Large intestine (tissue), 3 donors: ENCODE results near the gene HIVEP1. TPM values are rescaled to one million over a fixed set of nuclear protein-coding genes. Genes with fewer than 3 reads are reported as not detected.
A peak's percentile ranks its signal among the peaks of the same experiment; 100 is the strongest.

Experiments
- DNase-seq, 2 donors: peaks; one replicate each; pipeline versions ENCODE4 v3.0.0 to v3.0.0-alpha.2; 2013
- H3K27ac ChIP-seq: one replicate; pipeline ENCODE4 v1.5.1; 2013; ENCODE audit warnings: low read length
- H3K27me3 ChIP-seq: 2 replicates; pipeline ENCODE4 v1.6.1; 2013; ENCODE audit warnings: low read length; ENCODE audit not compliant: control insufficient read depth, insufficient read depth
- H3K36me3 ChIP-seq: 2 replicates; pipeline ENCODE4 v1.6.1; 2013; ENCODE audit warnings: low read length; ENCODE audit not compliant: control insufficient read depth, insufficient read depth
- H3K4me1 ChIP-seq: one replicate; pipeline ENCODE4 v1.6.1; 2013; ENCODE audit warnings: low read length; ENCODE audit not compliant: control insufficient read depth, insufficient read depth
- H3K4me3 ChIP-seq: one replicate; pipeline ENCODE4 v1.5.1; 2013; ENCODE audit warnings: low read length
- H3K9me3 ChIP-seq: one replicate; pipeline ENCODE4 v1.6.1; 2013; ENCODE audit warnings: mild to moderate bottlenecking, low read depth, low read length, moderate library complexity; ENCODE audit not compliant: control insufficient read depth
- WGBS: methylation state at CpG from one replicate; pipeline ENCODE4 v1.1.5; 2013; ENCODE audit warnings: low lambda C conversion rate; ENCODE audit not compliant: insufficient coverage; 5-methylcytosine and 5-hydroxymethylcytosine counted together
- polyA plus RNA-seq: library from polyadenylated mRNA; unstranded; fragments of 120-200 nt; gene quantifications from one replicate; pipeline ENCODE4 v1.2.1, GENCODE V29; 2013

HIVEP1 gene
- polyA plus RNA-seq, 1 donor: 24.2 TPM

DNA sequence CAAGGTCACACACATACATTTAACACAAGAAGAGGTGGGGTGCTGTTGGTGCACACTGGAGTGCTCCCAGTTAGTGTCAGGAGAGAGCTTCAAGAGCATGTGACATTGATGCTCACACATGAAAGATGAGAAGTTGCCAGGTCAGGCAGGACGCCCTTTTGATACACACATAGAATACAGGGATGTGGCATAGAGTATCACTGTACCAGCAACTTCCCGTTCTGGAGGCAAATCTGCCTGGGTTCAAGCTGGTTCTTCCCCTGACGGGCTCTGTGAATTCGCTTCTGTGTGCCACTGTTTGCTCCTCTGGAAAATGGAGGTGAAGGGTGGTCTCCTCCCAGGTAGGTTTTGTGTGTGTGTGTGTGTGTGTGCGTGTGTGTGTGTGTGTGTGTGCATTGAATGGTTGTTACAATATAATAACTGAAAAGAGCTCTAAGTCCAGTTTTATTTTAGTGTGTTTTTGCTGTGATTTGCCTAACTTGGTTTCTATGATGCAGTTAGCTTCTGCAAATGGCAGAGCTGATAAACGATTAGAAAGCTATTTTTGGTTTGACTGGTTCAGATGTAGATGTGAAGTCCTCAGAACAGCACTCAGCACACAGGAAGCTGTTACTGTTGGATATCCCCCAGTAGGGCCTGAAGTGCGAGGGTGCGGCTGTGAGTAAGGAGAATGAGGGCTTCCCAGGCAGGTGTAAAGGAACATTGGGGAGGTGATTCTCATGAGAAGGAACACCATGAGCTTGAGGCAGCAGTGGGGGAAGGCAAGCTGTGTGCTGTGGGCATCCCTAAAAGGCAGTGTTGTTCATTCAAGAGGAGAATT lies 53.4 kb downstream of the HIVEP1 start:
- no CpG with 5 or more reads among the region's 8 CpGs for WGBS
- no peak for DNase-seq
- no peak overlapping the region for H3K27ac ChIP-seq

DNA sequence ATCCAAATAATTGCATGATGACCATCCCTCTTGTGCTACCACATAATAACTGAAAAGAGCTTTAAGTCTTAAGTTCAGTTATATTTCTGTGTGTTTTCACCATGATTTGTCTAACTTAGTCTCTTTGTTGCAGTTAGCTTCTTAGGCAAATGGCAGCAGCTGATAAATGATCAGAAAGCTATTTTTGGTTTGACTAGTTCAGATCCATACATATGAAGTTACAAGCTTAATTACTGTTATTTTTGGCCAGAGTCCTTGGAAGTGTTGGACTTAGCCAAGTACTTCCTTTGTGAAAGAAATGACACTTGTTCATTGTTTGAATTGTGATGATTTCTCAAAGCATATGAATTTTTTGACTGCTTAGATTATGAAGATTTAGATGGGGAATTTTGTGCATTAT lies 54.2 kb downstream of the HIVEP1 start:
- DNase-seq: no peak
- Histone ChIP-seq H3K27me3 (no peaks in the 10 kb centered on the region), H3K27ac (no peak overlapping the region), H3K4me1 (peaks cover 3% of the 10 kb centered on the region), H3K4me3 (no peak overlapping the region), H3K9me3 (no peaks in the 10 kb centered on the region), H3K36me3 (no peaks in the 10 kb centered on the region)

More for the DNA sequence above, 53.4 kb downstream of the HIVEP1 start:
- no peaks in the 10 kb centered on the region for H3K36me3 ChIP-seq
- H3K4me3 ChIP-seq: no peak overlapping the region
- no peaks in the 10 kb centered on the region for H3K9me3 ChIP-seq
- no peaks in the 10 kb centered on the region for H3K27me3 ChIP-seq
- peaks cover 3% of the 10 kb centered on the region for H3K4me1 ChIP-seq

DNA sequence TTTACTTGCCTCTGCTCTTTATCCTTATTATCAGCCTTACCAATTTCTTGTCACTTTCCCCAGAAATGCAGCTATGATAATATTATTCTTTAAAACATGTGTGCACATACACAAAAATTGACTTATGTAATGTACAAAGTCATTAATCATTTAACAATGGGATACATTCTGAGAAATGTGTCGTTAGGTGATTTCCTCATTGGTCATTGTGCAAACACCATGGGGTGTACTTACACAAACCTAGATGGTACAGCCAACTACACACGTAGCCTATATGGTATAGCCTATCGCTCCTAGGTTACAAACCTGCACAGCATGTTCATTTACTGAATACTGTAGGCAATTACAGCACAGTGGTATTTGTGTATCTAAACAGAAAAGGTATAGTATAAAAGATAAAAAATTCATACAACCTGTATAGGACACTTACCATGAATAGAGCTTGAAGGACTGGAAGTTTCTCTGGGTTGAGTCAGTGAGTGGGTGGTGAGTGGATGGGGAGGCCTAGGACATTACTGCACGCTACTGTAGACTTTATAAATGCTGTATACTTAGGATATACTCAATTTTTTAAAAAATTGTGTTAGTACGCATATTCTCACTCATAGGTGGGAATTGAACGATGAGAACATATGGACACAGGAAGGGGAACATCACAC lies 56.9 kb downstream of the HIVEP1 start:
- peak in 1 of 2 donors; percentile 44 for DNase-seq
- H3K9me3 ChIP-seq: no peaks in the 10 kb centered on the region
- no CpG with 5 or more reads among the region's 6 CpGs for WGBS
- no peak overlapping the region for H3K27ac ChIP-seq
- H3K4me1 ChIP-seq: peaks cover 3% of the 10 kb centered on the region
- no peaks in the 10 kb centered on the region for H3K36me3 ChIP-seq
- no peak overlapping the region for H3K4me3 ChIP-seq
- no peaks in the 10 kb centered on the region for H3K27me3 ChIP-seq

DNA sequence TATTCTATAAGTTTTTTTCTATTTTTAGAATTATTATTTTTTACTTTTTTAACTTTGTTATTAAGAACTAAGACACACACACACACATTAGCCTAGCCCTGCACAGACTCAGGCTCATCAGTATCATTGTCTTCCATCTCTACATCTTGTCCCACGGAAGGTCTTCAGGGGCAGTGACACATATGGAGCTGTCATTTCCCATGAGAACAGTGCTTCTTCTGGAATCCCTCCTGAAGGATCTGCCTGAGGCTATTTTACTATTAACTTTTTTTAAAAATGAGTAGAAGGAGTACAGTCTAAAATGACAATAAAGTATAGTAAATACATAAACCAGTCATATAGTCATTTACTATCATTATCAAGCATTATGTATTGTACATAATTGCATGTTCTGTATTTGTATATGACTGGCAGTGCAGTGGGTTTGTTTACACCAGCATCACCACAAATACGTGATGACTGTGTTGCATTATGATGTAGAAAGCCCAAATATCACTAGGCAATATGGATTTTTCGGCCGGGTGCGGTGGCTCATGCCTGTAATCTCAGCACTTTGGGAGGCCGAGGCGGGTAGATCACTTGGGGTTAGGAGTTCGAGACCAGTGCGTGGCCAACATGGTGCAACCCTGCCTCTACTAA lies 57.9 kb downstream of the HIVEP1 start:
- no peak for DNase-seq
- no peaks in the 10 kb centered on the region for H3K36me3 ChIP-seq
- no peak overlapping the region for H3K4me3 ChIP-seq
- H3K9me3 ChIP-seq: no peaks in the 10 kb centered on the region
- H3K4me1 ChIP-seq: peaks cover 3% of the 10 kb centered on the region
- H3K27me3 ChIP-seq: no peaks in the 10 kb centered on the region
- WGBS: no CpG with 5 or more reads among the region's 9 CpGs
- H3K27ac ChIP-seq: no peak overlapping the region

DNA sequence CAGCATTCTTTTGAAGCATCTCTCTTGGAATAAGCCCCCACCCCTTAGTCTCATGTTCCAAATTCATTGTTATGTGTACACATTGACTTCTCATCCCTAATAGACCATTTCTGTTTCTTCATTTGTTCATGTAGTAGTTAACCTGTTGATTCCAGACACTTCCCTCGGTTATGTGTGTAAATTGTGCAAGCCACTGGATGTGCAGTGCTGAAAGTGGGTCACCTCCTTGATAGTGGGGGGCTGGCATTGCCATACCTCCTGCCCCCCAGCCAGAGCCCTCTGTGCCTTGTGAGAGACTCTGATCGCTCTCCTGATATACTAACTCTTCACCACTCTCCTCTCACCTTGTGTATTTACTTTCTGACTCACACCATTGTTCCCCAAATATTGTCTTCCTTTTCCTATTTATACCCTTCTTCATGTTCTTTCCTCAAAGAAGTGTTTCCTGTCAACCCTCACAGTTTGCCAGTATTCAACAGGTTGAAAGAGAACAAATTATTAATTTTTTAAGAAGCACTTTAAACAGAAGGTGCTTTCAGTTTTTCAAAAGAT lies 59.0 kb downstream of the HIVEP1 start:
- H3K9me3 ChIP-seq: no peaks in the 10 kb centered on the region
- WGBS: no CpG with 5 or more reads among the region's 2 CpGs
- H3K27ac ChIP-seq: no peak overlapping the region
- H3K27me3 ChIP-seq: no peaks in the 10 kb centered on the region
- H3K36me3 ChIP-seq: no peaks in the 10 kb centered on the region
- DNase-seq: no peak
- peaks cover 3% of the 10 kb centered on the region for H3K4me1 ChIP-seq
- no peak overlapping the region for H3K4me3 ChIP-seq

DNA sequence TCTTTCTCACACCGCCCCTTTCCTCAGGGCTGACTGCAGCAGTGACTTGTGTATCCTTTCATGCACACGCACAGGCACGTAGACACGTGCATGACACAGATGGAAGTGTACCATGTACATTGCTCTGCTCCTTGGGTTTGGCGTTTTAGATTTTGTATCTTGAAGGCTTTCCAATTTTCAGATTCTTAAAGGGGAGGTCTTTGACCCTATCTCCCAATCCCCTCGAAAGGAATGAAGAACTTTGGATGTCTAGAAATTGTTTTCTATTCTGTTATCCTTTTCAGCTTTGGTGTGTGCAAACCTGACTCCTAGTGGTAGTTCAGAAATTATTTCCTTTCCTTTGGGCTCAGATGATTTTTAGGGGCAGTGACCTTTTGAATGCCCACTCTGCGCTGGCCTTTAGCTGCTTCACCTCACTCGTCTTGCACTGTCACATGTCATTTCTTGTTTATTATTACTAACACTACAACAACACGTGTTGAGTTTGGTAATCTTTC lies 63.0 kb downstream of the HIVEP1 start:
- no peaks in the 10 kb centered on the region for H3K4me1 ChIP-seq
- WGBS: 71% methylated on average over 1 of the region's 9 CpGs
- DNase-seq: no peak

DNA sequence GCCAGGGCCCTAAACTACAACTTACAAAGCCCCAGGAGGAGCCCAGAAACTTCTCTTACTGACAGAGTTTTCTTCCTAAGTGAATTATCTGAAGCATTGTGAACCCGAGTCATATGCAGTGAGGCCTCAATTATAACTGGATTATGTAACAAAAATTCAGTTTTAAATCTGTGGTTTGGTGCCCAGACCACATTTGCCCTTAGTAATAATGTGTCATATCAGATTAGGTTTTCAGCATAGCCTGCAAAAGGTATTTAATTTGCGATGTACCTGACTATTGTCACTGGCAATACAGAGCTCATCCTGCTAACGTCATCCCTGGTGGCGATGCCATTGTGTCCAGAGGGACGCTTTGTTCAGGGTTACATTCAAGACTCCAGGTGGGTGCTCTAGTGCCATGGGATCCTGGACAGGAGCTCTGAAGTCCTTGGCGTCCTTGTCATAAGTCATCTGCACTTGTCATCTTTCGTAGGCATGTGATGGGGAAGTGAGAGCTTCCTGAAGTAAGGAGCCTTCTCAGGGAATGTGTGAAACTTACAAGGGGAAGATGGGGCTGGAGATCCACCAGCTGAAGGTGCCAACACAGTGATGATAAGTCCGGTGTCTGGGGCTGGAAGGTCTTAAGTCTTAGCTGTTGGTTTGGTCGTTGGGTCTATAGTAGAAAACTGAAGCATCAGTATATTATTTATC lies 65.1 kb downstream of the HIVEP1 start:
- Histone ChIP-seq H3K36me3 (peaks cover 11% of the 10 kb centered on the region), H3K27me3 (no peaks in the 10 kb centered on the region), H3K4me1 (no peaks in the 10 kb centered on the region), H3K4me3 (no peak overlapping the region), H3K27ac (no peak overlapping the region), H3K9me3 (no peaks in the 10 kb centered on the region)
- no CpG with 5 or more reads among the region's 9 CpGs for WGBS
- no peak for DNase-seq

More for the DNA sequence above, 63.0 kb downstream of the HIVEP1 start:
- Histone ChIP-seq H3K36me3 (peaks cover 11% of the 10 kb centered on the region), H3K27me3 (no peaks in the 10 kb centered on the region), H3K4me3 (no peak overlapping the region), H3K27ac (no peak overlapping the region), H3K9me3 (no peaks in the 10 kb centered on the region)

DNA sequence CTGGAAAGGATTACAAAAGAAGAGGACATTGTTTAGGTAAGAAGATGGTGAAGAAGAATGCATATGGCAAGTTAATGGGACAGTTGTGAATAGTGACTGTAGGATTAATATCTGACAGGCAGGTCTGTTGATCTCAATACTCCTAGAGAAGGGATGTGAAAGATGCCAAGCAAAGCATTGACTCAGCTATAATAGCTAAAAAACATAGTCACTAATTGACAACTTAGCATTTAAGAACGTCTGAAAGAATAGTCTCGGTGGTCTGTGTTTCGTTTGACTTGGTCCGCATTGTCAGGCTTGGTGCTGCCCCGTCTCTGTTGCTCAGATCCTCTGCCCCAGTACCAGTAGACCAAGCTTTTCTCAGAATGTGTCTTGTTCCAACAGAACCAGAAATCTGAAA lies 65.9 kb downstream of the HIVEP1 start:
- WGBS: no CpG with 5 or more reads among the region's 5 CpGs
- H3K4me1 ChIP-seq: no peaks in the 10 kb centered on the region
- peaks cover 11% of the 10 kb centered on the region for H3K36me3 ChIP-seq
- no peak for DNase-seq
- no peak overlapping the region for H3K4me3 ChIP-seq
- H3K9me3 ChIP-seq: no peaks in the 10 kb centered on the region
- H3K27me3 ChIP-seq: no peaks in the 10 kb centered on the region
- no peak overlapping the region for H3K27ac ChIP-seq

DNA sequence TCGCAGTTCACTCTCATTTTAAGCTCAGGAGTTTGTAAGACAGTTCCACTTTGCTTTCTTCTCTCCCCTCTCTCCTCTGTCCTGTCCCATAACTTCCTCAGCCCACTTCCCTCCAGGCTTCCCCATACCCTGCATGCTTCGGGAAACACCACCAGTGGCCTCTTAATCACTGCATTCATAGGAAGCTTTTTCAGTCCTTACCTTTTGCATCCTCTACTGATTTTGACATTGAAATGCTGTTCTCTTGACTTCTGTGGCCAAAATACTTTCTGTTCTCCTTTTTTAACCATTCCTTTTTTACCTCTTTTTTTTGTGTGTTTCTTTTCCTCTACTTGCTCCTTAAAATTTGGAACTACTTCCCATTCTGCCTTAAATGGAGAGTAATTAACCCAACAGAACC lies 69.7 kb downstream of the HIVEP1 start:
- no peak overlapping the region for H3K4me3 ChIP-seq
- peaks cover 9% of the 10 kb centered on the region for H3K36me3 ChIP-seq
- DNase-seq: no peak
- no peaks in the 10 kb centered on the region for H3K9me3 ChIP-seq
- 100% methylated on average over 2 of the region's 2 CpGs for WGBS
- no peaks in the 10 kb centered on the region for H3K27me3 ChIP-seq
- H3K27ac ChIP-seq: no peak overlapping the region
- no peaks in the 10 kb centered on the region for H3K4me1 ChIP-seq

DNA sequence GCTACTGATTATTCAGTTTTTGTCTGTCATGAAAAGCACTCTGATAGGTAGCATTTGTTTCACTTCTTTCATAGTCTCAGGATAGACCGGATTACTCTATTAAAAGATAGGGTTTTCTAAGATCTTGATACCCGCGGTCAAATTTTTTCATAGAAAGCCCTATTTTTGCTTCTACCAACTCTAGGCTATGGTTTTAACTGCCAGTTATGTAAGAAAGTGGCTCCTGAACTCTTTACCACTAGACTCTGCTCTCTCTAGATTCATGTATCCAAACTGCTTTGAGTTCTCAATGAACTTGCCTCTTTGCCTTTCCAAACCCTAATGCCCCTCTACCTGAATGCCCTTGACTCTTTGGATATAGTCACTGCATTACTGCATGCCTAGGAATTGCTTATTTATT lies 70.3 kb downstream of the HIVEP1 start:
- WGBS: no CpG with 5 or more reads among the region's 3 CpGs

More for the DNA sequence above, 70.3 kb downstream of the HIVEP1 start:
- Histone ChIP-seq H3K9me3 (no peaks in the 10 kb centered on the region), H3K4me1 (no peaks in the 10 kb centered on the region), H3K27me3 (no peaks in the 10 kb centered on the region), H3K4me3 (no peak overlapping the region), H3K27ac (no peak overlapping the region), H3K36me3 (peaks cover 4% of the 10 kb centered on the region)
- DNase-seq: no peak
